Left lung (tissue), 10 donors: ENCODE data around the gene DZIP1L. TPM values are rescaled to one million over a fixed set of nuclear protein-coding genes. Genes with fewer than 3 reads are reported as not detected.
"Not testable (repeated sequence)": the region's sequence is repeated elsewhere in the genome, so short reads cannot be mapped to it uniquely, and the experiment has no call there.

Source experiments
- ATAC-seq: fragments of 200-7000 bp; cut with Tn5 transposase; one replicate; pipeline ENCODE4 v1.9.1; 2020; ENCODE audit warnings: moderate library complexity
- DNase-seq, 4 donors: peaks; one replicate each; pipeline ENCODE4 v3.0.0-alpha.2; 2013 to 2020
- H3K27ac ChIP-seq, 2 donors: fragments of 200-600 bp; sonication (generic) in 1 of 2; one replicate each; pipeline versions ENCODE4 v1.5.0 to v1.8.0; 2020 to 2021
- H3K27me3 ChIP-seq, 2 donors: fragments of 200-600 bp; sonication (generic) in 1 of 2; one replicate each; pipeline versions ENCODE4 v1.5.0 to v1.8.0; 2020 to 2021
- H3K36me3 ChIP-seq, 2 donors: fragments of 200-600 bp; sonication (generic) in 1 of 2; one replicate each; pipeline versions ENCODE4 v1.5.0 to v1.8.0; 2020 to 2021
- H3K4me1 ChIP-seq, 2 donors: fragments of 200-600 bp; one replicate each; pipeline ENCODE4 v1.8.0; 2021
- H3K4me3 ChIP-seq, 2 donors: fragments of 200-600 bp; sonication (generic) in 1 of 2; one replicate each; pipeline versions ENCODE4 v1.5.0 to v1.8.0; 2020 to 2021; ENCODE audit warnings: mild to moderate bottlenecking in 1 of 2
- H3K9me3 ChIP-seq, 2 donors: fragments of 200-600 bp; sonication (generic) in 1 of 2; one replicate each; pipeline versions ENCODE4 v1.5.0 to v1.8.0; 2020 to 2021
- CTCF ChIP-seq, 2 donors: fragments of 200-600 bp; sonication (generic) in 1 of 2; IDR thresholded peaks; one replicate each; pipeline versions ENCODE4 v1.5.0 to v1.8.0; 2021; ENCODE audit warnings: antibody characterized with exemption in 2 of 2
- intact Hi-C, 2 donors: fragments of 100-400 bp; cut with DNase I; formaldehyde crosslinking; loops; one replicate each; pipeline versions ENCODE4 v1.11.2 to v1.14.2; 2022
- polyA plus RNA-seq, 6 donors: library from polyadenylated mRNA; unstranded; fragments of 120-200 nt; gene quantifications; one replicate each; pipeline ENCODE4 v1.2.1, GENCODE V29; 2013; ENCODE audit not compliant: insufficient read length in 6 of 6
- total RNA-seq, 2 donors: library from RNA; stranded (reverse); fragmentation: NEBNext Ultra II Directional; extraction: Animal tissue kit (Norgen Biotek cat#: 25700); gene quantifications; one replicate each; pipeline ENCODE4 v1.2.1, GENCODE V29; 2021
- donor health status: DM: no; HTN: yes; CAD: no.
- donor health status: DM: no; HTN: no; CAD: no.

The DZIP1L gene
- total and polyA plus RNA-seq, 8 donors: 14.0 to 24.2 (median 19.7) TPM

DNA sequence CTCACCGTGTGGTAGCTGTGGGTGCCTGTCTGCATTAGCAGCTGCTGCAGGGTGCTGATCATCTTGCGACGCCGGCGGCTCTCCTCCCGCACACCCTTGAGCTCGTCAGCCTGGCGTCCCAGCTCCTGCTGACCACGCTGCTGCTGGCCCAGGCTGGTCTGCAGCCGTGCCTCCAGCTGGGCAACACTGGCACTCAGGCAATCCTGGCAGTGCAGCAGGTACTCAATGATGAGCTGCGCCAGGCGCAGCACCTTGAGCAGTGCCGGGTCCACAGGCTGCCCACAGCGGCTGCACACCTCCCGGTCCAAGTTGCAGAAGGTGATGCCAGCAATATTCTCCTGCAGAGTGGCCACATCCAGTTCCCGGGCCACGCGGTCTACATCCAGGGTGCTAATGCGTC lies 11.9 kb downstream of the DZIP1L start:
- Histone ChIP-seq H3K27ac (no peak overlapping the region), H3K36me3 (peaks cover 0 to 24% of the 10 kb centered on the region in 2 donors), H3K4me3 (no peak overlapping the region), H3K4me1 (no peaks in the 10 kb centered on the region), H3K27me3 (no peaks in the 10 kb centered on the region), H3K9me3 (no peaks in the 10 kb centered on the region)
- ATAC-seq (no peak), DNase-seq (no peak)
- intact Hi-C loops: no loop called here
- no peak for TF ChIP-seq CTCF (IDR thresholded peaks at IDR 0.05)

- H3K27me3 ChIP-seq, H3K4me1 ChIP-seq, H3K9me3 ChIP-seq, DNase-seq, intact Hi-C loops, H3K27ac ChIP-seq, ATAC-seq, H3K4me3 ChIP-seq: not testable (repeated sequence)
- peaks cover 0 to 24% of the 10 kb centered on the region in 2 donors for H3K36me3 ChIP-seq
Measured at GRCh38 chr3:138101351-138101940, 14.0 kb downstream of the DZIP1L start.

DNA sequence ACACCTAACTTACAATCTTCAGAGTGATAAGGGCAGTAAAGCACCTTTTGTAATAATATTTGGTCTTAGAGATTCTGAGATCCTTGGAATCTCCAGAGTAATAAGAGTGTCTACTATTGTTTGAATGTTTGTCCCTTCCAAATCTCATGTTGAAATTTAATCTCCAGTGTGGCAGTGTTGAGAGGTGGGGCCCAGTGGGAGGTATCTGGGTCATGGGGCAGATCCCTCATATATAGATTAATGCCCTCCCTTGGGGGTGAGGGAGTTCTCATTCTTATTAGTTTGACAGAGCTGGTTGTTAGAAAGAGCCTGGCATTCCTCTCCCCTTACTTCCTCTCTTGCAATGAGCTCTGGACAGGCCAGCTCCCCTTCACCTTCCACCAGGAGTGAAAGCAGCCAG lies 16.0 kb downstream of the DZIP1L start:
- ATAC-seq (no peak), DNase-seq (no peak)
- H3K36me3 ChIP-seq: peaks cover 0 to 30% of the 10 kb centered on the region in 2 donors
- intact Hi-C loops: no loop called here
- no peaks in the 10 kb centered on the region for H3K4me1 ChIP-seq
- no peak overlapping the region for H3K4me3 ChIP-seq
- H3K27ac ChIP-seq: no peak overlapping the region
- TF ChIP-seq CTCF (IDR thresholded peaks at IDR 0.05): no peak
- H3K9me3 ChIP-seq: no peaks in the 10 kb centered on the region
- no peaks in the 10 kb centered on the region for H3K27me3 ChIP-seq

DNA sequence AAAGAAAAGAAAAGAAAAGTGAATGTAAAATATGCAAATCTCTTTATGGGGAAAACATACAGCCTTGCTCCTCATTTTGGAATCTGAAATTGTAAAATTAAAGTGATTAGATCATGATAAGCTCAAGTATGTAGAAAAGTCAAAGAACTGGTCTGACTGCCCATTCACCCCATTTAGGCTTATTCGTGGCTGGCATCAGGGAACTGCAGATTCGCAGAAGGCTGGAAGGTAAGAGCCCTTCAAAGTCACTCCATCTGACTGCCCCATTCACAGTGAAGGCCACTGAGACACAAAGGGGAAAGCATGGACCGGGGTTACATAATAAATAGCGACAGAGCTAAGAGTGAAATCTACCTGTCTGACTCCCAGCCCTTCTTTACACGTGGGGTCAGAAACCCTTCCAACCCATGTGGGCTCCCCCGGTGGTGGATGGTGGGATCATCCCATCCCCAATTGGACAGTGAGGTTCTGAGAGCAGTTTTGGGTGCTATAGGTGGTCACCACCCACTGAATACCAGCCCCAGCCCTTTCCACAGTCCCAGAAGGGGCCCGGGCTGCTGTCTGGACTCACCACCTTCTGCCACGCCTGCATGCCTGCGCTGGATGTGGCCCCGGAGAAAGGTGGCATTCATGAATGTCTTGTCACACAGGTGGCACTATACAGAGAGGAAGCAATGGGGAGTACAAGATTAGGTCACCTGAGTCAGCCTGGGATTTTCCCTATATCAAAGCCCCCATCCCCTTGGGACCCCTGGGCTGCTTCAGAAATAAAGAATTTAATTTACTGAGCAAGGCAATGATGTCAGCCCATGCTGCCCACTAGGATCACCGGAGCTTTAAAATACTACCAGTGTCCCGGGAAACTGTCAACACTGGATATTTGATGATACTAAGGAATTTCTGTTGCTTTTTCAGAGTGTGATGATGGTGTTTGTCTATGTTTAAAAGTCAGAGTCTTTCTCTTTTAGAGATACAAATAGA lies 17.9 kb downstream of the DZIP1L start:
- peak in 2 of 4 donors; percentile 5 to 42 for DNase-seq
- Histone ChIP-seq H3K36me3 (peaks cover 0 to 30% of the 10 kb centered on the region in 2 donors), H3K9me3 (no peaks in the 10 kb centered on the region), H3K4me1 (no peaks in the 10 kb centered on the region), H3K4me3 (no peak overlapping the region), H3K27me3 (no peaks in the 10 kb centered on the region), H3K27ac (no peak overlapping the region)
- intact Hi-C loops: no loop called here
- TF ChIP-seq CTCF (IDR thresholded peaks at IDR 0.05): no peak
- peak; percentile 91 for ATAC-seq

DNA sequence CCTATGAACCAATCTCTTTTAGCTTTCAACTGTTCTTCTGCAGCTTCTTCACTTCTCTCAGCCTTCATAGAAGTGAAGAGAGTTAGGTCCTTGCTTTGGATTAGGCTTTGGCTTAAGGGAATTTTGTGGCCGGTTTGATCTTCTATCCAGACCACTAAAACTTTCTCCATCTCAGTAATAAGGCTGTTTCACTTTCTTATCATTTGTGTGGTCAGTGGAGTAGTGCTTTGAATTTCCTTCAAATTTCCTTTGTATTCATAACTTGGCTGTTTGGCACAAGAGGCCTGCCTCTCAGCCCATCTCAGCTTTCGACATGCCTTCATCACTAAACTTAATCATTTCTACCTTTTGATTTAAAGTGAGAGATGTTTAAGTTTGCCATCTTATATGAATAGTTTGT lies 21.7 kb downstream of the DZIP1L start:
- no peaks in the 10 kb centered on the region for H3K27me3 ChIP-seq
- no peak for DNase-seq
- H3K27ac ChIP-seq: no peak overlapping the region
- intact Hi-C loops: no loop called here
- H3K4me3 ChIP-seq: no peak overlapping the region
- no peak for ATAC-seq
- peaks cover 0 to 18% of the 10 kb centered on the region in 2 donors for H3K36me3 ChIP-seq
- no peaks in the 10 kb centered on the region for H3K9me3 ChIP-seq
- no peak for TF ChIP-seq CTCF (IDR thresholded peaks at IDR 0.05)
- no peaks in the 10 kb centered on the region for H3K4me1 ChIP-seq
